Uterus (tissue), 4 donors: Measurements from ENCODE around the gene HRG. TPM values are rescaled to one million over a fixed set of nuclear protein-coding genes. Genes with fewer than 3 reads are reported as not detected.

Experiments
- DNase-seq, 2 donors: peaks; one replicate each; pipeline ENCODE4 v3.0.0-alpha.2; 2019 to 2020
- H3K27ac ChIP-seq, 2 donors: fragments of 200-600 bp; sonication (generic); 1 replicate in 1 of 2; 2 replicates in 1 of 2; pipeline ENCODE4 v1.5.1; 2016 to 2018
- H3K27me3 ChIP-seq, 2 donors: fragments of 200-600 bp; sonication (generic); one replicate each; pipeline ENCODE4 v1.5.1; 2018 to 2019; ENCODE audit warnings: control low read depth in 1 of 2
- H3K36me3 ChIP-seq, 2 donors: fragments of 200-600 bp; sonication (generic); one replicate each; pipeline ENCODE4 v1.5.1; 2019; ENCODE audit warnings: control low read depth in 1 of 2
- H3K4me1 ChIP-seq, 2 donors: fragments of 200-600 bp; sonication (generic); one replicate each; pipeline ENCODE4 v1.5.1; 2018 to 2019; ENCODE audit warnings: control low read depth in 1 of 2
- H3K4me3 ChIP-seq, 2 donors: fragments of 200-600 bp; sonication (generic); 1 replicate in 1 of 2; 2 replicates in 1 of 2; pipeline ENCODE4 v1.5.1; 2018 to 2019; ENCODE audit warnings: mild to moderate bottlenecking in 1 of 2
- H3K9me3 ChIP-seq, 2 donors: fragments of 200-600 bp; sonication (generic); one replicate each; pipeline ENCODE4 v1.5.1; 2019; ENCODE audit warnings: control low read depth in 1 of 2
- POLR2A ChIP-seq, 2 donors: fragments of 450-650 bp; IDR thresholded peaks; one replicate each; pipeline ENCODE4 v1.6.1; 2016; ENCODE audit warnings: antibody characterized with exemption in 2 of 2, mild to moderate bottlenecking in 1 of 2, moderate library complexity in 1 of 2
- intact Hi-C: fragments of 100-400 bp; cut with DNase I; formaldehyde crosslinking; loops from one replicate; pipeline ENCODE4 v1.15.1; 2023; ENCODE audit warnings: low total_unique reads
- total RNA-seq, 4 donors: library from RNA; depleted of rRNA in 3 of 4; stranded (reverse); fragments of >200 nt in 3 of 4; gene quantifications; one replicate each; pipeline versions ENCODE4 v1.1.0 to v1.2.4, GENCODE V29; 2014 to 2023
- TF ChIP-seq, protein P1 (sequence below), 4 experiments: fragments of 200-600 bp in 2 of 4; fragments of 450-650 bp in 2 of 4; sonication (generic) in 2 of 4; IDR thresholded peaks; one replicate each; pipeline ENCODE4 v1.5.1; 2016 to 2019; ENCODE audit warnings: antibody characterized with exemption in 4 of 4, mild to moderate bottlenecking in 2 of 4, moderate library complexity in 1 of 4
- donor health status: DM: yes; HTN: yes; CAD: no.

Gene HRG
- total RNA-seq, 4 donors from 2014 or later = not detected

DNA sequence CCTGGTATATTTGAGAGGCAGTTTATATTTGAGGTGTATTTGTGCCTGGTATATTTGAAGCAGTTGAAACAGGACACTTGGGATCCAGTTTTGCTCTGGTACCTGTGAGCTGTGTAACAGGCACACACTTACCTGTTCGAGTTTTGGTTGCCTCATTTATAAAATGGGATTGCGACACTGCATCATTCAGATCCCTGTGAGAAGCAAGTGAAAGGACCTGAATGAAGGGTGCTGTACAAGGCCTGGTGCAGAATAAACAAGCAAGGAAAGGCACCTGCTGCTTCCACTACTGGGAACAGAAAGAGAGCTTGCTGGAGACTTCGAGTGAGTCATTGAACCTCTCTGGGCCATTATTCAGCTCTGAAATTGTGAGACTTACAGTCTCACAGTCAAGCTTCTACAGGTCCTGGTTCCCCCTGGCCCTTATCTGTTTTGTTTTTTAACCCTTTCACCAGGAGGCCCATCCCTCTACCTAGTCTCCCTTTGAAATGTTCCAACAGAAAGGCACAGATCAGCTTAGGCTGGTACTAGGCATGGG, 14.1 kb upstream of the HRG start:
- H3K4me1 ChIP-seq = no peaks in the 10 kb centered on the region
- no peaks in the 10 kb centered on the region for H3K9me3 ChIP-seq
- no peak for TF ChIP-seq POLR2A (IDR thresholded peaks at IDR 0.05)
- TF ChIP-seq, protein P1, sequence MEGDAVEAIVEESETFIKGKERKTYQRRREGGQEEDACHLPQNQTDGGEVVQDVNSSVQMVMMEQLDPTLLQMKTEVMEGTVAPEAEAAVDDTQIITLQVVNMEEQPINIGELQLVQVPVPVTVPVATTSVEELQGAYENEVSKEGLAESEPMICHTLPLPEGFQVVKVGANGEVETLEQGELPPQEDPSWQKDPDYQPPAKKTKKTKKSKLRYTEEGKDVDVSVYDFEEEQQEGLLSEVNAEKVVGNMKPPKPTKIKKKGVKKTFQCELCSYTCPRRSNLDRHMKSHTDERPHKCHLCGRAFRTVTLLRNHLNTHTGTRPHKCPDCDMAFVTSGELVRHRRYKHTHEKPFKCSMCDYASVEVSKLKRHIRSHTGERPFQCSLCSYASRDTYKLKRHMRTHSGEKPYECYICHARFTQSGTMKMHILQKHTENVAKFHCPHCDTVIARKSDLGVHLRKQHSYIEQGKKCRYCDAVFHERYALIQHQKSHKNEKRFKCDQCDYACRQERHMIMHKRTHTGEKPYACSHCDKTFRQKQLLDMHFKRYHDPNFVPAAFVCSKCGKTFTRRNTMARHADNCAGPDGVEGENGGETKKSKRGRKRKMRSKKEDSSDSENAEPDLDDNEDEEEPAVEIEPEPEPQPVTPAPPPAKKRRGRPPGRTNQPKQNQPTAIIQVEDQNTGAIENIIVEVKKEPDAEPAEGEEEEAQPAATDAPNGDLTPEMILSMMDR (IDR thresholded peaks at IDR 0.05) = no peak
- H3K27ac ChIP-seq = no peak overlapping the region
- H3K4me3 ChIP-seq = no peak overlapping the region
- intact Hi-C loops = no loop called here
- H3K36me3 ChIP-seq = no peaks in the 10 kb centered on the region
- no peaks in the 10 kb centered on the region for H3K27me3 ChIP-seq
- DNase-seq = no peak

DNA sequence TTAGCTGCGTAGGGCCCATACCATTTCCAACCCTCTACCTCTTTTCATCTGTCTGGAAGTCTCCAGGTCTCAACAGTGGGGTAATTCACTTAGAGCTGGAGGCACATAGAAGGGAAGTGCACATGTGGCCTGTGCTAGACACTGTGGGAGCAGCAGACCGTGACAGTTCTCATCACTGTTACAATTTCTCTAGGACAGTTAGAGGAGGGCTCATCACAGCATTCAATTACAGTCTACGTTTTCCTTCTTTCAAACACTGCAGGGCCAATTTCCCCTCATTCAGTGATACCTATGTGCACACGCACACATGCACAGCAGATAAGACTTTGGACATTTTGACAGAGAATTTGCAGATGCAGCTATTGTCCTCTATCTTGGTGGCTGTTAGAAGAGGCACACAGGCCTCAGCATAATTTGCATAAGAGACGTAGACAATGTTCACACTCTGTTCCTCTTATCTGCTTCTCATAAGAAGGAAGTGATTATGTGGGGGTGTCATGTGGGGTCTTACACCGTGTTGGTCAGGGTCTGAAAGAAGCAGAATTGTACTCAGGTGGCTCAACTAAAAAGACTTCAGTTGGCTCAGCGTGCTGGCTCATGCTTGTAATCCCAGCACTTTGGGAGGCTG, 12.6 kb upstream of the HRG start:
- Histone ChIP-seq H3K4me3 (no peak overlapping the region), H3K4me1 (no peaks in the 10 kb centered on the region), H3K27ac (no peak overlapping the region), H3K27me3 (no peaks in the 10 kb centered on the region), H3K36me3 (no peaks in the 10 kb centered on the region), H3K9me3 (no peaks in the 10 kb centered on the region)
- intact Hi-C loops = no loop called here
- no peak for DNase-seq
- no peak for TF ChIP-seq POLR2A (IDR thresholded peaks at IDR 0.05)
- TF ChIP-seq, protein P1 (IDR thresholded peaks at IDR 0.05) = no peak

DNA sequence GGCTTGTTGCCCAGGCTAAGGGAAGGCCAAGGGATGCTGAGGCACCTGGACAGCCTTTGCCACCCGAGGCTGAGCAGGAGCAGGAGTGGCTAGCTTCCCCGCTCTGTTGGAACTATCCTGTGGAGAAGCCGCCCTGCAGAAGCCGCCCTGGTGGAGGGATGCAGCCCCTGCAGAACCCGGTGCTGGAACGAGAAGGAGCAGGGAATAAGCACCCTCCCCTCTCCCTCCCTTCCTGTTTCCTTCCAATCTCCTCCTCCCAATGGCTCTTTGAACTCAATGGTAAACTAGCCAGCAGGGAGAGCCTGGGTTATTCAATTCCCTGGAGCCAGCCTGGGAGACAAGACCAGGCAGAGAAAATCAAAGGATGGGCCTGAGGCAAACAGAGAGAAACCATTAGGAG, 11.8 kb upstream of the HRG start:
- no peaks in the 10 kb centered on the region for H3K36me3 ChIP-seq
- intact Hi-C loops = no loop called here
- no peak overlapping the region for H3K27ac ChIP-seq
- H3K4me1 ChIP-seq = no peaks in the 10 kb centered on the region
- no peak overlapping the region for H3K4me3 ChIP-seq
- no peaks in the 10 kb centered on the region for H3K27me3 ChIP-seq
- no peaks in the 10 kb centered on the region for H3K9me3 ChIP-seq
- DNase-seq = no peak
- TF ChIP-seq, protein P1 (IDR thresholded peaks at IDR 0.05) = no peak
- no peak for TF ChIP-seq POLR2A (IDR thresholded peaks at IDR 0.05)

DNA sequence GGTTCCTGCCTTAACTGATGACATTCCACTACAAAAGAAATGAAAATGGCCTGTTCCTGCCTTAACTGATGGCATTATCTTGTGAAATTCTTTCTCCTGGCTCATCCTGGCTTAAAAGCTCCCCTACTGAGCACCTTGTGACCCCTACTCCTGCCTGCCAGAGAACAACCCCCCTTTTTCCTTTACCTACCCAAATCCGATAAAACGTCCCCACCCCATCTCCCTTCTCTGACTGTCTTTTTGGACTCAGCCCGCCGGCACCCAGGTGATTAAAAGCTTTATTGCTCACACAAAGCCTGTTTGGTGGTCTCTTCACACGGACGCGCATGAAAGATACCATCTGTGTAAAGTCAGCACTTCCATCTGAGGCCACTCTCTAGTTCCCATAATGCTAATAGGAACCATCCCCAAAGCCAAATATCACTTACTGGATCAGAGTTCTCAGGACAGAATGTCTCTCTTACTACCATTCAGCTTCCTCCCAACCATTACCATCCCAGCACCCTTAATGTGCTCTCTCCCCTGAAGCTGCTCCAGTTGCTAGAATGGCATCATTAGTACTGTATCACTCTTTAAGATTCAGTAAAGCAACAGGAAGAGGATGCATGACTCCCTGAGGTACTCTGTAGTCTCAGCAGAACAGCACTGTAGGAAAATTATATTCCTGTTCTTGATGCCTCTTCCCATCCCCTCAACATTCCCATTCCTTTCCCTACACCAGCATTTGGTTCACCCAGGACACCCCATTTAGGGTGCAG, 2.3 kb upstream of the HRG start:
- Histone ChIP-seq H3K36me3 (no peaks in the 10 kb centered on the region), H3K27ac (no peak overlapping the region), H3K4me3 (no peak overlapping the region), H3K4me1 (no peaks in the 10 kb centered on the region), H3K27me3 (no peaks in the 10 kb centered on the region), H3K9me3 (no peaks in the 10 kb centered on the region)
- no peak for DNase-seq
- intact Hi-C loops = no loop called here
- TF ChIP-seq, protein P1 (IDR thresholded peaks at IDR 0.05) = no peak
- no peak for TF ChIP-seq POLR2A (IDR thresholded peaks at IDR 0.05)

DNA sequence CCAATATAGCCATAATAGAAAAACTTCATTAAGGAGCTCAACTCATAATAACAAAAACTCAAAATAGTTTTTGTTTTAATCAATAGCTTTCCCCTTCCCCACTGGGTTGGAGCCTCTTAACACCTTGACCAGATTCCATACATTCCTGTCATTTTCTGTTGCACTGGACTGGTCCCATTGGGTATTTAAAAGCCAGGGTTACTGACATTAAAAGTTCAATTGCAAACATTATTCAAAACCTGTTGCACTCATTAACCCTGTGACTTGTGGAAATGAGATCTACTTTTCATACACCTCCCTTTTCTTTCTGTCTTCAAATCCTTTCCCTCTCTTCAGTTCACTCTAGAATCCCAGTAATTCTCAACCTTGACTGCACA, 1.7 kb upstream of the HRG start:
- Histone ChIP-seq H3K27ac (no peak overlapping the region), H3K4me1 (no peaks in the 10 kb centered on the region), H3K27me3 (no peaks in the 10 kb centered on the region), H3K4me3 (no peak overlapping the region), H3K9me3 (no peaks in the 10 kb centered on the region), H3K36me3 (no peaks in the 10 kb centered on the region)
- no peak for DNase-seq
- intact Hi-C loops = no loop called here
- no peak for TF ChIP-seq POLR2A (IDR thresholded peaks at IDR 0.05)
- TF ChIP-seq, protein P1 (IDR thresholded peaks at IDR 0.05) = no peak
